AG08395 (cell line): Measurements from ENCODE around the gene PFKFB3.
"Not testable (repeated sequence)": the region's sequence is repeated elsewhere in the genome, so short reads cannot be mapped to it uniquely, and the experiment has no call there.

Experiments used
- DNase-seq: peaks from one replicate; pipeline ENCODE4 v3.0.0; 2012; ENCODE audit warnings: mixed read lengths, low spot score

Gene PFKFB3

DNA sequence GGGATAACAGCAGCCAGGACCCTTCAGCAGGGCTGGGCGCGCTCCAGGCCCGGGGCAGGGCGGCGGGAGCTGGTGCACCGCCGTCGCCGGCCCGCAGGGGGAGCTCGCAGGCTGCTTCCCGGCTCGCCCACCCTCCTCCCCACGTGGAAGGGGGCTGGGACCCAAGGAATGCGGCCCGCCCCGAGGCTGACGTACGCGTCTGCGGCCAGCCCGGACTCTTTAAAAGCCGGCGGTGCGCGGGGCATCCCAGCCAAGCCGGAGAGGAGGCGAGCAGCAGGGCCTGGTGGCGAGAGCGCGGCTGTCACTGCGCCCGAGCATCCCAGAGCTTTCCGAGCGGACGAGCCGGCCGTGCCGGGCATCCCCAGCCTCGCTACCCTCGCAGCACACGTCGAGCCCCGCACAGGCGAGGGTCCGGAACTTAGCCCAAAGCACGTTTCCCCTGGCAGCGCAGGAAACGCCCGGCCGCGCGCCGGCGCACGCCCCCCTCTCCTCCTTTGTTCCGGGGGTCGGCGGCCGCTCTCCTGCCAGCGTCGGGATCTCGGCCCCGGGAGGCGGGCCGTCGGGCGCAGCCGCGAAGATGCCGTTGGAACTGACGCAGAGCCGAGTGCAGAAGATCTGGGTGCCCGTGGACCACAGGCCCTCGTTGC is at the start of gene PFKFB3:
Gene PFKFB3, plus strand, starts transcription at position 249 of the 647 bp plus-strand sequence. Its CDS starts 329 bp downstream, at position 578.
- DNase-seq: peak; percentile 98

DNA sequence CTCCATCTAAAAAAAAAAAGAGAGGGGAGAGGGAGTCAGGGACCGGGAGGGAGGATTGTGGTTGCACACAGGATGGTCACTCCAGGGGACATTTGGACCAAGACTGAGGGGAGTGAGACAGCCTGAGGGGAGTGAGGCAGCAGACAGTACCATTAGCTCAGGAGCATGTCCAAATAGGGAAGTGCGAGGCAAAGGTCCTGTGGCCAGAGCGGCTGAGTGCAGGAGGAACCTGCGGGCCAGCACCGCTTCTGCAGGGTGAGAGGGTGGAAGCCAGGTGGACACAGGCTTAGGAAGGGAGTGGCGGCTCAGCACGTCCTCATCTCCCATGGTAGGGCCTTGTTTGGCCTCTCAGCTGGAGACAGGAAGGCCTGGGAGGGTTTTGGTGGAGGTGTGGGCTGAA is 48.9 kb upstream of the PFKFB3 start:
- DNase-seq: no peak

DNA sequence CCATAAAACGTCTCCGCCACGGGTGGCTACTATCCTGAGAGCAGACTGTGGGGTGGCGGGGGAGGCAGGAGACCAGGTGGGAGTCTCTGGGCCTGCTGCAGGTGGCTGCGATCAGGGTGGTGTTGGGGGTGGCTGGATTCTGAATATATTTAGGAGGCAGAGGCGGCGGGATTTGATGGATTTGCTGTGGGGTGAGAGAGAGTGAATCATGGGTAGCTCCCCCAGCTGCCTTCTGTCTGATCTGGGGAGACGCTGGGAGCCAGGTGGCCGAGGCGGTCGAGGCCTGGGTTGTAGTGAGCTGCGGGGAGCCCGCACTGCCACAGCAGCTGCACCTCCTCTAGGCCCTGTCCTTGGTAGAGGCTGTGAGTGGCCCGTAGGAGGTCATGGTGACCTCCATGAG is 48.2 kb upstream of the PFKFB3 start:
- no peak for DNase-seq

DNA sequence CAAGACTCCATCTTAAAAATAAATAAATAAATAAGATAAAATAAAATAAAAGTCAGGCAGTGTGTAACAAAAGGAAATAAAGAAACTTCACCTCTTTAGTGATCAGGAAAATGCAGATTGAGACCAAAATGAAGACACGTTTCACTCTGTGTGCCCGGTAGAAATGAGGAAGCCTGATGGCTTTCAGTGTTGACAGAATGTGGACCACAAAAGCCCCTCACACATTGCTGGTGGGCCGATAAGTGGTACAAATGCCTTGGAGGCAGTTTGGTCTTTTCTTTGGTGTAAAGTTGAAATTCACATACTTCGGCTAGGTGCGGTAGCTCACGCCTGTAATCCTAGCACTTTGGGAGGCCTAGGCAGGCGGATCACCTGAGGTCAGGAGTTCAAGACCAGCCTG is 44.5 kb upstream of the PFKFB3 start:
- no peak for DNase-seq

DNA sequence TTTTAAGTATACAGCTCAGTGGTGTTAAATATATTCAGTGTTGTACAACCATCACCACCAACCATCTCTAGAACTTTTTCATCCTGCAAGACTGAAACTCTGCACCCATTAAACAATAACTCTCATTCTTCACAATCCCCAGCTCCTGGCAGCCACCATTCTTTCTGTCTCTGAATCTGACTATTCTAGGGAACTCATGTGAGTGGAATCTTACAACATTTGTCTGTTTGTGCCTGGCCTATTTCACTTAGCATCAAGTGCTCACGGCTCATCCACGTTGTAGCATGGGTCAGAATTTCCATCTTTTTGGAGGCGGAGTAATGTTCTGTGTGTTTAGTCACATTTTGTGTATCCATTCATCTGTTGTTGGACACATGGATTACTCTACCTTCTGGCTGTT is 40.8 kb upstream of the PFKFB3 start:
- DNase-seq: no peak

DNA sequence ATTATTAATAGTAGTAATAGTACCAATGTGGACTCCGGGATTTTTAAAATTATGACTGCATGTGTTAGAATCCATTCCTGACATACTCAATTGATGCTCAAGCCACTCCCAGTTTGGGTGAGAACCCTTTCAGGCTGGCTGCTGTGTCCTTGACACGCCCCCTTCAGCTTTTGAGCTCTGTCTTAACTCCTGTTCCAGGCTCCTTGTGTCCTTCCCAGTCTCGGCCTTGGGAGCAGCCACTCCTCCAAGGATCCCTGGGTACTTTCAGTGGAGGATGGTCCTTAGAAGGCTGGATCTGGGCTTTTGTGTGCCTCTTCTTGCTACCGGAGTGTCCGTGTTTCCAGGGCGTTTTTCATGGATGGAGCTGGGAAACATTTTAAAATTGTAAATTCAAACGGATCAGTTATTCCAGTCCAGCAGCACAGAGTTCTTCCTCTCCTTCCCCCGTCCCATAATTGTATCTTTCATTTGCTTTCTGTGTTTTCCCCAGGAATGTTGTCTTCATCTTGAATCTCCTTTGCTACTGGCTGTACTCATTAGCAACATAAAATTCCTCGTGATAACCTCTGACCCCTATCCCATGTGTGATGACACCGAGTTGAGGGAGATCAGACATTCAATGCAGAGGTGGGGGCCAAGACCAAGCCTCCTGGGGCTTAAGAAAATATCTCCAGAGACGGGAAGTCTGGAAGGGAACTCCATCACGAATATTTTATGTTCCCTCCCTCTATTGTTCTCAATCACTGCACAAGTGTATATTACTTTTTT is 40.0 kb upstream of the PFKFB3 start:
- no peak for DNase-seq

DNA sequence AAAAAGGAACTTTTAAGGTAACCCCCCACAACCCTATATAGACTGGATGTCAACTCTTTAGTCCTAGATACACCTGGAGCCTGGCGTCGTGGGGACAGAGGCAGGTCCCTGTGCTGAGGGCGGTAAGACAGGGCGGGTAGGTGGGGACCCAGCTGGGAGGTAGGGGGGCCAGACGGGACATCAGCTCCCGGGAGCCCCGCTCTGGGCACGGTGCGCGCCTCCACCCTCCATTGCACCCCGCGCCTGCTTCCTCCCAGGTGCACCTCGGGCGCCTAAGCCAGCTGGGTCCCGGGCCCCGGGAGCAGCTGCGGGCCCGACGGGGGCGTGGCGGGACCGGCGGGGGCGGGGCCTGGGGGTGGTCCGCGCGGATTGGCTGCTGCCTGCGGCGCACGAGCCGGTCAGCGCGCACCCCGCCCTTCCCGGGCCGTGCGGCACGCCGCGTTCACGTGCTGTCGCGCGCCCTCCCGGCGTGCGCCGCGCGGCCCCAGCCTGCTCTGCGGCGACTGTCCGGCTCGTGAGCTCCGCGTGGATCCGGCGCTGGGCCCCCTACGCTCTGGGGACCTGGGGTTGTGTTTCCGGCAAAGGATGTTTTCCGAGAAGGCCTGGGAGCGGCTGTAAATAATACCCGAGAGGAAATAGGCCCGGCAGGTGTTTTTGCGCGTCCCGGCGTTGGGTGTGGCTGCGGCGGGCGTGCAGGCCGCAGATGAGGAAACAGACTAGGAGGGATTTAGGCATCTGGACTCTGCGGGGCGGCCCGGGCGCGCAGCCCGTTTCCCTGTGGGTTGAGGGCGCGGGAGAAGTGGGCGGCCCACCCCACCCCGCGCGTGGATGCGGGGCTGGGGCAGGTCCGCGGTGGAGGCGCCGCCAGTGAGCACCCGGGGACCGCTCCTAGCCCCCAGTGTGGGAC is 39.1 kb upstream of the PFKFB3 start:
- peak; percentile 91 for DNase-seq

DNA sequence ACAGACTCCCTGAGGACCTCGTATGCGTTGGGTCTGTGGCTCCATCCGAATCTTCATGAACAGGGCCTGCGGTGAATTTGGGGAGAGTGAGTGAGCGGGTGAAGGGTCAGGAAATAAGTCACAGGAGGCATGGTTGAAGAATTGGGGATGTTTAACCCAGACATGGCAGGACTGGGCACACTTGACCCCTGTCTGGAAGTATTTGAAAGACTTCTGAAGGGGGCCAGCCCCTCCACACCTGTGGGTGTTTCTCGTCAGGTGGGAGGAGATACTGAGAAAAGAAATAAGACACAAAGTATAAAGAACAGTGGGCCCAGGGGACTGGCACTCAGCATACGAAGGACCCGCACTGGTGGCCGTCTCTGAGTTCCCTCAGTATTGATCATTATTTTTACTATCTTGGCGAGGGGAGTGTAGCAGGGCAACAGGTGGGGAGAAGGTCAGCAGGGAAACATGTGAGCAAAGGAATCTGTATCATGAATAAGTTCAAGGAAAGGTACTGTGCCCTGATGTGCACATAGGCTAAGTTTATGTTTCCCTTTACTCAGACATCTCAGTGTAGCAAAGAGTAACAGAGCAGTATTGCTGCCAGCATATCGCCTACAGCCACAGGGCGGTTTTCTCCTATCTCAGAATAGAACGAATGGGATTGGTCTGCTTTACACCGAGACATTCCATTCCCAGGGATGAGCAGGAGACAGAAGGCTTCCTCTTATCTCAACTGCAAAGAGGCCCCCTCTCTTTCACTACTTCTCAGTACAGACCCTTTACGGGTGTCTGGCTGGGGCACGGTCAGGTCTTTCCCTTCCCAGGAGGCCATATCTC is 38.2 kb upstream of the PFKFB3 start:
- no peak for DNase-seq

DNA sequence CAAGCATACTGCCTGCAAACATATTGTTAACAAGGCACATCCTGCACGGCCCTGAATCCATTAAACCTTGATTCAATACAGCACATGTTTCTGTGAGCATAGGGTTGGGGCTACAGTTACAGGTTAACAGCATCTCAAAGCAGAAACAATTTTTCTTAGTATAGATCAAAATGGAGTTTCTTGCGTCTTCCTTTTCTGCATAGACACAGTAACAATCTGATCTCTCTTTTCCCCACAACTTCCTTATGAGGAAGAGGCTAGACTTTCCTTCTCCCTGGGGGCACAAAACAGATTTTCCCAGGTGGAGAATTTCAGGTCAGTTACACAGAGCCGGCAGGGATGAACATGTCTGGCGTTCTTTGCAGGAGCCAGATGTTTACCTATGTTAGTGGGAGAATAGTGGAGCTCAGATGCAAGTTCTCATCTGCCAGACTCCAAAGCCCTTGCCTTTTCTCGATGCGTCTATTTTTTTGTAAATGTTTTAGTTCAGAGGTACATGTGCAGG is 37.5 kb upstream of the PFKFB3 start:
- DNase-seq: no peak

DNA sequence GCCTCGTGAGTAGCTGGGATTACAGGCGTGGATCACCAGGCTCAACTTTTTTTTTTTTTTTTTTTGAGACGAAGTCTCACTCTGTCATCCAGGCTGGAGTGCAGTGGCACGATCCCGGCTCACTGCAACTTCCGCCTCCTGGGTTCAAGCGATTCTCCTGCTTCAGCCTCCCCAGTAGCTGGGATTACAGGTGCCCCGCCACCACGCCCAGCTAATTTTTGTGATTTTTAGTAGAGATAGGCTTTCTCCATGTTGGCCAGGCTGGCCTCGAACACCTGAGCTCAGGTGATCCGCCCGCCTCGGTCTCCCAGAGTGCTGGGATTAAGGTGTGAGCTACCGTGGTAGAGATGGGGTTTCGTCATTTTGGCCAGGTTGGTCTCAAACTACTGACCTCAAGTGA is 36.8 kb upstream of the PFKFB3 start:
- not testable (repeated sequence) for DNase-seq

DNA sequence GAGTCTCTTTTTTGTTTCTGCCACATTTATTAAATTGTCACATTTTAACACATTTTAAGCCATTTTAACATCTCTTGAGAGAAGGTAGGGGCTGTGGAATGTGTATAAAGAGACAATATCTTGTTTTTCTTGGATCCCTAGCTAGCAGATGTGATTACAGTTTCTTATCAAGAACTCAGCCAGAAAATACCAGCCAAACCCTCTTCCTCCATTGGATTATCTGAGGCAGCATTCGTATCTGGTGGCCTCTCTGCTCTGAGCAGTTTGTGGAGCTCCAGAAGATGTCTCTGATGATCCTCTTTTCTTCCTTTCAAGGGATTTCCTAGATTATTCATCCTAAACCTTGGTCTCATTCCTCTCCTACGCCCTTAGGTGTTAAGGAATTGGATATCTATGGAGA is 35.3 kb upstream of the PFKFB3 start:
- no peak for DNase-seq

DNA sequence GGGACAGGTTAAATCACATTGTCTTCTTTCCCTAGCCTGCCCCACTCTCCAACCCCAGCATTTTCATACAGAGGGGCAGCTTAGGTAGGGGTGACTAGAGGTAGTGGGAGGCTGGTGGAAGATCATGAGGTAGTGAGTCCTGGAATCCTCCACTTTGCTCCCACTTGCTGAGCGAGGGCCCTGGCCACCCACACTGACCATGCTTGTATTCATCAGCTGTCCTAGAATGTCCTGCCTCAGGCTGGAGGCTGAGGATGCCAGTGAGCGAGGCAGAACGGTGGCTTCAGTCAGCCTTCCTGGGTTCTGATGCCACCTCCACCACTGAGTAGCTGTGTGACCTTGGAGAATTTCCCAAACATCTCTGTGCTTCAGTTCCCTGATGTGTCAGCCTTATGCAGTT is 34.6 kb upstream of the PFKFB3 start:
- DNase-seq: no peak

DNA sequence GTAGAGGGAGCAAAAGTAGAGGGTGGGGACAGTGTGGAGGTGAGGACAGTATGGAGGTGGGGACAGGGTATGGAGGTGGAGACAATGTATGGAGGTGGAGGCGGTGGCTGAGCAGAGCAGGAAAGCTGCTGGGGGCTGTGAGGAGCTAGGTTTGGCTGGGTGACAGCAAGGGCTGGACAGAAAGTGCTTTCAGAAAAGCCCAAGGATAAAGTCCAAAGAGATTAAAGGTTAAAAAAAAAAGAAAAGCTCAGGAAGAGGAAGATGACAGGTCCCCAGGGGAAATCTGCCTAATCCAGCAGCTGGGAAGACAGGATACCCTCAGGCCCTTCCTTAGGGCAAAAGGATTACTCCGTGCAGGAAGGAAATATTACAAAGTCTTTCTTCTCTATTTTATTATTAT is 32.1 kb upstream of the PFKFB3 start:
- DNase-seq: no peak

DNA sequence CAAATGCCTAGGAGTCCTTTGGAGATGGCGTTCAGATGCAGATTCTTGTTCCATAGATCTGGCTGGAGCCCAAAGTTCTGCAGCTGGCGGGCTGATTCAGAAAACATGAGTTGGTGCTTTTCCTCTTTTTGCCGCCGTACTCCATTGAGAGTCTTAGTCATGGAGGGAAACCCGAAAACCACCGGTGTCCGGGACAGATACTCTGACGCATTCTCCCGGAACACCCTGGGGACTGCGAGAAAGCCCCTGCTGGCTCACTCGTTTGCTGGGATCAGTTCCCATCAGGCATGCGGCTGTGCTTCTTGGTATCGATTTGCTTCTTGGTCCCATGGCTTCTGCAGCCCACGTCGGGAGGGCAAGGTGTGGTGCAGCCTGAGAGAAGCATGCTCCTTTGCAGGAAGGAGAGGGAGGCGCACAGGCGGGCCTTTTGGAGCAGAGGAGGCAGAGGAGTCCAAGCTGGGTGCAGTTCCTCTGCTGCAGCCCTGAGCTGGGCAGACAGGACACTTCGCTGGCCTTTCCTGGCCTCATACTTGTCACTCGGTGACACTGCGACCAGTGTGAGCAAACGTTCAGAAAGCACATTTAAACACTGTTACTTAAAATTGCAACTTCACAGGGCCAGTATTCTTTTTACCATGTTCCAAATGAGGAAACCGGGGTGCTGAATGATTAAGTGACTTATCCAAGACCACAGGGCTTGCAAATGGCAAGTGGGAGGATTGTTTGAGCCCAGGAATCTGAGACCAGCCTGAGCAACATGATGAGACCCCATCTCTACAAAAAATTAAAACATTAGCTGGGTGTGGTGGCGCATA is 30.6 kb upstream of the PFKFB3 start:
- peak; percentile 91 for DNase-seq

DNA sequence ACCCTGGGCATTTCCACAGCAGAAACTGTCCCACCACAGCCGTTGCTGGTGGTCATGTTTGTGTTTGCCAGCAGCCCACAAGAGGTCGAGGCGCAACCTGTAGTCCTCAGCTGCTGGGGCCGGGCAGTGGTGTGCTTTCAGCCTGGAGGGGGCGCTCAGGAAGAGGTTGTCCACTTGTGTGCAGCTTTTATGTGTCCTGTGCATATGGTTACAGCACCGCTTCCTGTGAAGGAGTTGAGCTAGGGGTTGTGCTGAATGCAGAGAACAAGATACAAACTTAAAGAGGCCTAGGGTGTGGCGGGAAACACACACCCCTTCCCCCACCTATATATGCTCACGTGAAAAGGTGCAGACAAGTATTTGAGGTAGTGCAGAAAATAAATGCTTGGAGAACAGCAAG is 29.5 kb upstream of the PFKFB3 start:
- DNase-seq: no peak

DNA sequence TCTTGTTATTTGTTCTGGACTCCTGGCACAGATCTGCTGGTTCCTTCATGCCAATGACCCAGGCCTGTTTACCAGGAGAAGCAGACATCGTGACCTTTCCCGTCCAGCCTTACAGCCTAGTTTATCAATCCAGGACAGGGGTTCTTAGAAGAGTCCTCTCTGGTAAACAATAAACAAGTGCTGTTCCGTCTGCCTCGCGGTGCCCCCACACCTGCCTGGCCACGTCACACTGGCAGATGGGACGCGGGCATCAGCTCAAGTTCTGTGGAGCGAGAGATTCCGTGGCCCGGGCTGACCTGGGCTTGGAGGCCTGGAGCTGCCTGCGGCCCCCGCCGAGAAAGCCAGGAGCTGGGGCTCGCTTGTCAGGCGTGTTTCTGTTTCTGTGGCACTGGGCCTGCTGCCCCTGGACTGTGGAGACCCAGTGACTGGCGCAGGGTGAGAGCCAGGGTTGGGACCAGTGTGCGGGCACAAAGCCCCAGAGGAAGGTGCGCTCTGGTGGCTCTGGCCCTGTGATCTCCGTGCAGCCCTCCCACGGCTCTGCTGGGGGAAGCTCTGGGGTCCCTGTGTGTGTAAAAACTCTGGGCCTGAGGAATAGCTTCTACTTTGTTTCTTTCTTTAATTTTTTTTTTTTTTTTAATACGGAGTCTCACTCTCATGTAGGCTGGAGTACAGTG is 28.4 kb upstream of the PFKFB3 start:
- no peak for DNase-seq

DNA sequence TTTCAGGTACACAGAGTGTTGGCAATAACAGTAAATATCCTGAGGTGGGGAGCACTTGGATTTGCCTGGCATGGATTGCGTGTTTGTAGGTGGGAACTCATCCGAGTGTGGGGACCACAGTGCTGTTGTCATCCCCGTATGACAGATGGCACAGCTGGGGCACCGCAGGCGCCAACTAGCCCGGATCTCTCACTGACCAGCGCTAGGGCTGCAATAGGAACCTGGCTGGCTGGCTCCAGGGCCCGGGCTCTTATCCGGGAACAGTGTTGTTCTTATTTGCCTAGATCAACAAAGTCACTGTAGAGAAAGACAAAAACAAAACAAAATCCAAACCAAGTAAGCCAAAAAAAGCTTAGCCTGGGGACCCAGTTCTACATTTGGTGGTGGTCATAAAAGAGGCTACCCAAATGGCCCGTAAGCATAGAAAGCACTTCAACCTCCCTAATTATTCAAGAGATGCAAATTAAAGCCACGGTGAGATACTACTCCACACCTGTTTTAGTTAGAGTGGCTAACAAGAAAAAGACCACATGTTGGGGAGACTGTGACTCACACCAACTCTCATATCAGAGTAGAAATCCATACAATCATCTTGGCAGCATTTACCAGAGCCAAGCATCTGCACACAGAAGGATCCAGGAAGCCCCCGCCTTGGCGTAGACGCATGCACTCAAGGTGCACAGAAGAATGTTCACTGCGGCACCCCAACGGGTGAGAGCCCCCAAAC is 27.2 kb upstream of the PFKFB3 start:
- no peak for DNase-seq

DNA sequence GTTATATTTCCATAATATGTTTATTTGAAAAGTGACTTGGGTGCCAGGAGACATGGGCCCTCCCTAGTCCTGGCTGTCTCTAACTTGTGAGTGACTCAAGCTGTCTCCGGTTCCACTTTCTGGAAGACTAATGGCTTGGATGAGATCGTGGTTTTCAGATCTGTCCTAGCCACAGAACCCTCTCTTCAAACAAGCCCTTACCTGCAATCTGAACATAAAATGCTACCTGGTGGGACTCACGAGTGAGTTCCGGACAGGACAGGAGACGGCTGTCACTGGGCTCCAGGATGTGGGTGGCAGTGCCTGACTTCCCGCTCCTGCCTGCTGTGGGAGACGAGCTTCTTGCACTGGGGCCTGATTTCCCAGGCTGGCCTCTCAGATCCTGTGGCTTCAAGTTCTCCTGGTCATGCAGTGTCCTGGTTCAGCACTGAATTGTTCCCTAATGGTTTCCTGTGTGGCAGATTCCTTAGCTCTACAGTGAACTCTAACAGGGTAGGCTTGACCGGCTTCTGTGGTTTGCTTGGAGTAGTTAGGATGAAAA is 26.0 kb upstream of the PFKFB3 start:
- no peak for DNase-seq

DNA sequence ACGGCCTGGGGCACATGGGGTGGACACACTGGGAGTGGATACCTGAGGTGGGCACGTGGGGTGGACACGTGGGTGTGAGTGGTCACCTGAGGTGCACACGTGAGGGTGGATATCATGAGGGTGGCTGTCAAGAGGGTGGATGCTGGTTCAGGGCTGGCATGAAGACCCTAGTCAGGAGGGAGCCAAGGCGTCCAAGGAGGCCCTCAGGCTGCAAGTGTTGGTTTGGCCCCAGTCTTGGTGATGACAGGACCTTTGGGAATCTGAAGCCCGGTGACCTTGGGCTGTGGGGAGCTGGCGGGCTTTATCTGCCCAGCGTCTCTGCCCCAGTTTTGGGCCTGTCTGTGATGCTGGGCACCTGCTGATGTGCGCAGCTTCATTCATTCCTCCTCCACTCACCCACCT is 24.9 kb upstream of the PFKFB3 start:
- no peak for DNase-seq
